Adipocyte (in vitro differentiated cells): ENCODE data around the gene ARHGAP27.
A peak's percentile ranks its signal among the peaks of the same experiment; 100 is the strongest.
"Not testable (repeated sequence)": the region's sequence is repeated elsewhere in the genome, so short reads cannot be mapped to it uniquely, and the experiment has no call there.

Experiments used
- DNase-seq: peaks from one replicate; pipeline ENCODE4 v3.0.0-alpha.2; 2015; ENCODE audit warnings: low read depth
- H3K27me3 ChIP-seq: replicated peaks from 2 replicates; pipeline ENCODE4 v1.7.0; 2013; ENCODE audit warnings: mild to moderate bottlenecking, low read length, moderate library complexity; ENCODE audit not compliant: control insufficient read depth, insufficient read depth
- H3K36me3 ChIP-seq: 2 replicates; pipeline ENCODE4 v1.7.0; 2013; ENCODE audit warnings: low read length, mild to moderate bottlenecking, moderate library complexity; ENCODE audit not compliant: control insufficient read depth, insufficient read depth, severe bottlenecking
- H3K4me1 ChIP-seq: 2 replicates; pipeline ENCODE4 v1.7.0; 2013; ENCODE audit warnings: mild to moderate bottlenecking, low read length, moderate library complexity; ENCODE audit not compliant: control insufficient read depth, insufficient read depth
- H3K4me3 ChIP-seq: 2 replicates; pipeline ENCODE4 v1.7.0; 2013; ENCODE audit warnings: mild to moderate bottlenecking, low read length, moderate library complexity
- H3K9ac ChIP-seq: 2 replicates; pipeline ENCODE4 v1.7.0; 2013; ENCODE audit warnings: mild to moderate bottlenecking, low read length, moderate library complexity
- H3K9me3 ChIP-seq: 2 replicates; pipeline ENCODE4 v1.7.0; 2013; ENCODE audit warnings: mild to moderate bottlenecking, low read length, moderate library complexity; ENCODE audit not compliant: control insufficient read depth

The ARHGAP27 gene

GRCh38 chr17:45452329-45453224 lies 19.9 kb upstream of the ARHGAP27 start:
- not testable (repeated sequence) for H3K27me3 ChIP-seq, H3K9ac ChIP-seq, H3K4me1 ChIP-seq, H3K9me3 ChIP-seq, H3K4me3 ChIP-seq, DNase-seq
- H3K36me3 ChIP-seq, result peaks cover 25% of the 10 kb centered on the region

- not testable (repeated sequence) for H3K27me3 ChIP-seq, DNase-seq, H3K9ac ChIP-seq, H3K4me3 ChIP-seq, H3K9me3 ChIP-seq
- H3K36me3 ChIP-seq, result peaks cover 25% of the 10 kb centered on the region
- H3K4me1 ChIP-seq, result peaks cover 11% of the 10 kb centered on the region
Measured at GRCh38 chr17:45451660-45452059, 19.0 kb upstream of the ARHGAP27 start.

GRCh38 chr17:45451131-45451530 lies 18.5 kb upstream of the ARHGAP27 start:
- no peak overlapping the region for H3K9ac ChIP-seq
- H3K27me3 ChIP-seq, result no peaks in the 10 kb centered on the region
- H3K4me3 ChIP-seq, result no peak overlapping the region
- no peak for DNase-seq
- no peaks in the 10 kb centered on the region for H3K9me3 ChIP-seq
- H3K4me1 ChIP-seq, result peaks cover 13% of the 10 kb centered on the region
- peaks cover 20% of the 10 kb centered on the region for H3K36me3 ChIP-seq

GRCh38 chr17:45449708-45450329 lies 17.1 kb upstream of the ARHGAP27 start:
- not testable (repeated sequence) for H3K9me3 ChIP-seq, H3K9ac ChIP-seq, DNase-seq, H3K27me3 ChIP-seq, H3K4me3 ChIP-seq
- Histone ChIP-seq H3K36me3 (peaks cover 21% of the 10 kb centered on the region), H3K4me1 (peaks cover 17% of the 10 kb centered on the region)

GRCh38 chr17:45449260-45449659 lies 16.6 kb upstream of the ARHGAP27 start:
- not testable (repeated sequence) for DNase-seq, H3K4me3 ChIP-seq

GRCh38 chr17:45448483-45448882 lies 15.8 kb upstream of the ARHGAP27 start:
- not testable (repeated sequence) for DNase-seq, H3K4me3 ChIP-seq, H3K9me3 ChIP-seq, H3K9ac ChIP-seq, H3K27me3 ChIP-seq
- H3K4me1 ChIP-seq, result peaks cover 17% of the 10 kb centered on the region
- peaks cover 17% of the 10 kb centered on the region for H3K36me3 ChIP-seq

More at GRCh38 chr17:45449260-45449659, 16.6 kb upstream of the ARHGAP27 start:
- Histone ChIP-seq H3K4me1 (peaks cover 17% of the 10 kb centered on the region), H3K36me3 (peaks cover 22% of the 10 kb centered on the region)
- H3K9me3 ChIP-seq, H3K9ac ChIP-seq, H3K27me3 ChIP-seq: not testable (repeated sequence)

GRCh38 chr17:45448066-45448465 lies 15.4 kb upstream of the ARHGAP27 start:
- not testable (repeated sequence) for H3K9me3 ChIP-seq, H3K27me3 ChIP-seq, DNase-seq, H3K4me3 ChIP-seq
- Histone ChIP-seq H3K36me3 (peaks cover 15% of the 10 kb centered on the region), H3K9ac (peak overlapping the region; percentile 63), H3K4me1 (peaks cover 17% of the 10 kb centered on the region)

GRCh38 chr17:45447650-45448049 lies 15.0 kb upstream of the ARHGAP27 start:
- Histone ChIP-seq H3K4me1 (peaks cover 17% of the 10 kb centered on the region), H3K9ac (peak overlapping the region; percentile 63), H3K36me3 (peaks cover 12% of the 10 kb centered on the region)
- not testable (repeated sequence) for H3K9me3 ChIP-seq, DNase-seq, H3K27me3 ChIP-seq, H3K4me3 ChIP-seq

GRCh38 chr17:45446872-45447625 lies 14.4 kb upstream of the ARHGAP27 start:
- not testable (repeated sequence) for H3K4me3 ChIP-seq, DNase-seq, H3K27me3 ChIP-seq, H3K9me3 ChIP-seq
- Histone ChIP-seq H3K36me3 (peaks cover 12% of the 10 kb centered on the region), H3K9ac (peak overlapping the region; percentile 63), H3K4me1 (peaks cover 17% of the 10 kb centered on the region)

GRCh38 chr17:45445901-45446743 lies 13.5 kb upstream of the ARHGAP27 start:
- H3K4me1 ChIP-seq, result peaks cover 17% of the 10 kb centered on the region
- H3K27me3 ChIP-seq, H3K9me3 ChIP-seq, H3K4me3 ChIP-seq, H3K9ac ChIP-seq: not testable (repeated sequence)
- peaks cover 17% of the 10 kb centered on the region for H3K36me3 ChIP-seq
- peak; percentile 26 for DNase-seq
